GM12878 (cell line): ENCODE measurements around the gene HIVEP2.

ENCODE experiments used
- EZH2 ChIP-seq: IDR thresholded peaks from 2 replicates; pipeline ENCODE4 v1.6.1; 2012; ENCODE audit warnings: low read depth, mild to moderate bottlenecking, control low read depth, inconsistent platforms, low read length, borderline replicate concordance; ENCODE audit not compliant: control insufficient read depth
- IRF4 ChIP-seq: IDR thresholded peaks from 2 replicates; pipeline ENCODE4 v1.6.1; 2011; ENCODE audit warnings: low read depth, low read length
- PAX5 ChIP-seq: IDR thresholded peaks from 2 replicates; pipeline ENCODE4 v1.6.1; 2011; ENCODE audit warnings: low read depth, low read length, borderline replicate concordance
- YY1 ChIP-seq: IDR thresholded peaks from 2 replicates; pipeline ENCODE4 v1.6.1; 2011; ENCODE audit warnings: low read depth, mild to moderate bottlenecking, low read length

DNA sequence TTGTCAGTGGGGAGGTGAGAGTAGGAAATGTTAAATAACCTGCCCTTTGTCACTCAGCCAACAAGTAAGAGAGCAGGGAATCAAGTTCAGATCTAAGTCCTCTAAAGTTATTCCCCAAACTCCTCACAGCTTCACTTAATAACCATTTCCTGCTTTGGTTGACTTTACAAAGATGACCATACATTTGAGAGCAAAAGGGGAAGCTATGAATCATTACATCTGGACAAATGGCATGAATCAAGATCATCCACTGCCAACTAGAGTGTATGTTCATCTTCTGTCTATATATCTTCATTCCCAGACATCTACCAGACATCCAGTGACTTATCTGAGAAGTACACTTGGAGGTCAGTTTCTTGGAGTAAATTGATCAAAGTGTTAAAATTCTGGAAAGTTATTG, 15.1 kb upstream of the HIVEP2 start:
- no peak for TF ChIP-seq EZH2
- no peak for TF ChIP-seq PAX5
- TF ChIP-seq YY1: no peak
- TF ChIP-seq IRF4: no peak
